Tibial artery (tissue), 4 donors: ENCODE results near the gene F12.

Experiments
- DNase-seq, 2 donors: peaks; one replicate each; pipeline ENCODE4 v3.0.0-alpha.2; 2019
- H3K27ac ChIP-seq, 2 donors: fragments of 200-600 bp; sonication (generic) in 1 of 2; 1 replicate in 1 of 2; 2 replicates in 1 of 2; pipeline ENCODE4 v1.5.1; 2018 to 2019; ENCODE audit warnings: mild to moderate bottlenecking in 1 of 2
- H3K27me3 ChIP-seq, 2 donors: fragments of 200-600 bp; sonication (generic) in 1 of 2; one replicate each; pipeline versions ENCODE4 v1.5.1 to v1.6.0; 2016 to 2019
- H3K36me3 ChIP-seq, 3 donors: fragments of 200-600 bp; sonication (generic) in 2 of 3; one replicate each; pipeline ENCODE4 v1.5.1; 2016 to 2019; ENCODE audit warnings: mild to moderate bottlenecking in 2 of 3
- H3K4me1 ChIP-seq, 4 donors: fragments of 200-600 bp; sonication (generic) in 2 of 4; 1 replicate in 3 of 4; 2 replicates in 1 of 4; pipeline ENCODE4 v1.5.1; 2016 to 2019
- H3K4me3 ChIP-seq, 2 donors: fragments of 200-600 bp; sonication (generic) in 1 of 2; 1 replicate in 1 of 2; 2 replicates in 1 of 2; pipeline ENCODE4 v1.5.1; 2018 to 2019; ENCODE audit warnings: mild to moderate bottlenecking in 2 of 2
- H3K9me3 ChIP-seq, 3 donors: fragments of 200-600 bp; sonication (generic) in 1 of 3; one replicate each; pipeline ENCODE4 v1.5.1; 2016 to 2019
- intact Hi-C: fragments of 100-400 bp; cut with DNase I; formaldehyde crosslinking; loops from one replicate; pipeline ENCODE4 v1.15.0; 2023; ENCODE audit warnings: low total_unique reads
- TF ChIP-seq, protein P1 (sequence below), 2 experiments: fragments of 200-600 bp in 1 of 2; fragments of 450-650 bp in 1 of 2; IDR thresholded peaks; one replicate each; pipeline ENCODE4 v1.5.1; 2017 to 2019; ENCODE audit warnings: antibody characterized with exemption in 2 of 2, mild to moderate bottlenecking in 1 of 2, moderate library complexity in 1 of 2

The F12 gene

DNA sequence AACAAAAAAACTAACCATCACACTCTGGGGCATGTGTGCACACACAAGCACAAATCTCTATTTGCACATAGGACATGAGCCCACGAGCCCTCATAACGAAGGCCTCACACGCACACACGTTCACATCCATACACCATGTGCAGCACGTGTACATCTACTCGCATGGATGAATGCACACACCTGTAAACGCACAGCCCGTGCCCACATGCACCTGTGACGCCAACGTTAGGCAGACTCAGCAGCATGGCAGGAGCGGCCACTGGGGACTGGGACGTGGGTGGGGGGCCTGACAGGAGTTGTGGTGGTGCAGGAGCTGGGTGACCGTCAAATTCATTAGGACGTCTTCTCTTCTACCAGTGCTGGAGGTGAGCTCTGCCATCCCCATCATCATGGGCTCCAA is 22.0 kb downstream of the F12 start:
- Histone ChIP-seq H3K27ac (no peak overlapping the region), H3K4me3 (no peak overlapping the region), H3K4me1 (peaks cover 0 to 6% (median 0%) of the 10 kb centered on the region in 4 donors), H3K9me3 (no peaks in the 10 kb centered on the region), H3K27me3 (peaks cover 0 to 66% of the 10 kb centered on the region in 2 donors), H3K36me3 (no peaks in the 10 kb centered on the region)
- no peak for DNase-seq
- intact Hi-C loops: no loop called here
- TF ChIP-seq, protein P1, sequence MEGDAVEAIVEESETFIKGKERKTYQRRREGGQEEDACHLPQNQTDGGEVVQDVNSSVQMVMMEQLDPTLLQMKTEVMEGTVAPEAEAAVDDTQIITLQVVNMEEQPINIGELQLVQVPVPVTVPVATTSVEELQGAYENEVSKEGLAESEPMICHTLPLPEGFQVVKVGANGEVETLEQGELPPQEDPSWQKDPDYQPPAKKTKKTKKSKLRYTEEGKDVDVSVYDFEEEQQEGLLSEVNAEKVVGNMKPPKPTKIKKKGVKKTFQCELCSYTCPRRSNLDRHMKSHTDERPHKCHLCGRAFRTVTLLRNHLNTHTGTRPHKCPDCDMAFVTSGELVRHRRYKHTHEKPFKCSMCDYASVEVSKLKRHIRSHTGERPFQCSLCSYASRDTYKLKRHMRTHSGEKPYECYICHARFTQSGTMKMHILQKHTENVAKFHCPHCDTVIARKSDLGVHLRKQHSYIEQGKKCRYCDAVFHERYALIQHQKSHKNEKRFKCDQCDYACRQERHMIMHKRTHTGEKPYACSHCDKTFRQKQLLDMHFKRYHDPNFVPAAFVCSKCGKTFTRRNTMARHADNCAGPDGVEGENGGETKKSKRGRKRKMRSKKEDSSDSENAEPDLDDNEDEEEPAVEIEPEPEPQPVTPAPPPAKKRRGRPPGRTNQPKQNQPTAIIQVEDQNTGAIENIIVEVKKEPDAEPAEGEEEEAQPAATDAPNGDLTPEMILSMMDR (IDR thresholded peaks at IDR 0.05): no peak

DNA sequence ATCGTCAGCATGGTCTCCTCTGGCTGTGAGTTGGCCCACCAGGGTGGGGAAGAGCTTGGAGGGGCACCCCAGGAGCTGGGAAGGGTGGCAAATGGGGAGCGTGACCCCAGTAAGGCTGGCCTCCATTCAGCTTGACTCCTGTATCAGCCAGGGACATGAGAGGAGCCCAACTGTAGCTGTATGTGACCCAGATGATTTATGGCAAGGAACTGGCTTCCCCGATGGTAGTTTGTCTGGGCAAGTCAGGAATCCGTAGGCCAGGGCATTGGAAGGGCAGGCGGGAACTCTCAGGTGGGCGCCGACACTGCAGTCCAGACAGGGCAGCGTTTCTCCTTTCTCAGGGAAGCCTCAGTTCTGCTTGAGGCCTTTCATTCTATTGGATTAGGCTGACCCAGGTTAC is 22.8 kb downstream of the F12 start:
- no peak overlapping the region for H3K4me3 ChIP-seq
- H3K36me3 ChIP-seq: no peaks in the 10 kb centered on the region
- peaks cover 0 to 69% of the 10 kb centered on the region in 2 donors for H3K27me3 ChIP-seq
- TF ChIP-seq, protein P1 (IDR thresholded peaks at IDR 0.05): no peak
- no peaks in the 10 kb centered on the region for H3K9me3 ChIP-seq
- no peak overlapping the region for H3K27ac ChIP-seq
- H3K4me1 ChIP-seq: peaks cover 0 to 6% (median 0%) of the 10 kb centered on the region in 4 donors
- intact Hi-C loops: no loop called here
- no peak for DNase-seq

DNA sequence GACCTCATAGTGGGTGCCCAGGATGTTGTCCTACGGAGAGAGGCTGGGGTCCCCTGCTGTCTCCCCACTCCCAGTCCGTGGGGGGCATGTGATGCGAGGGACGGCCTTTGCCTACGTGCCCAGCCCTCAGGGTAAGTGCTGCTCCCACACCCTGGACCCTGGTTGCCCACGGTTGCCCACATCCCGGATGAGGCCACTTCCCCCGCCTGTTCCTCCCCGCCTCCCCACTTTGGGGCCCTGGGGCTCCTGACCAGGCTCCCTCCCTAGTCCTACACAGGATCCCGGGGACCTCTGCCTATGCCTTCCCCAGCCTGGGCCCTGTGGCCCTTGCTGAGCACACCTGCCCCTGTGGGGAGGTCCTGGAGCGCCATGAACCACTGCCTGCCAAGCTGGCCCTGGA is 23.6 kb downstream of the F12 start:
- no peak for DNase-seq
- Histone ChIP-seq H3K36me3 (no peaks in the 10 kb centered on the region), H3K4me1 (peaks cover 0 to 6% (median 0%) of the 10 kb centered on the region in 4 donors), H3K4me3 (no peak overlapping the region), H3K27ac (no peak overlapping the region), H3K27me3 (peaks cover 0 to 77% of the 10 kb centered on the region in 2 donors), H3K9me3 (no peaks in the 10 kb centered on the region)
- intact Hi-C loops: no loop called here
- TF ChIP-seq, protein P1 (IDR thresholded peaks at IDR 0.05): no peak

DNA sequence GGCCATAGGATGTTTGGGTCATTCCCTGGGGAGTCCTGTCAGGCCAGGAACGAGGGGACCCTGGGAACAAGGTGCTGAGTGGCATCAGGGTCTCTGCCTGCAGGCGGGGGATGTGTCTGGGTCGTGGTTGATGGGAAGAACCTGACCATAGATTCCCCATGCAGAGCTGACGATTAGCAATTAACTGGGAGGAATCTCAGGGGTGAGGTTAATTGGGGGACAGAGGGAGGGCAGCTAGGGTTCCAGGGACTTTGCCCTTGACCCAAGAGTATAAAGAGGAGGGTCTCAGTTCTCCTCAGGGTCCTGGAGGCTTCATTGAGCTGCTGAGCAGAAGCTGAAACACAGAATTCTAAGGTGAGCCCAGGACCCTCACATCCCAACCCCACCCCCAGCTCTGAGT is 25.2 kb downstream of the F12 start, which contains the start of gene SLC34A1:
Gene SLC34A1, plus strand, starts transcription at position 301 of the 400 bp plus-strand sequence. CDS start 1,308 bp downstream, outside the sequence.
- no peak within 1 kb of the TSS for H3K4me3 ChIP-seq
- no peak for DNase-seq
- H3K9me3 ChIP-seq: no peaks in the 10 kb centered on the region
- peaks cover 0 to 71% of the 10 kb centered on the region in 2 donors for H3K27me3 ChIP-seq
- TF ChIP-seq, protein P1 (IDR thresholded peaks at IDR 0.05): no peak
- H3K36me3 ChIP-seq: no peaks in the 10 kb centered on the region
- H3K4me1 ChIP-seq: peaks cover 0 to 1% (median 0%) of the 10 kb centered on the region in 4 donors
- intact Hi-C loops: no loop called here
- H3K27ac ChIP-seq: no peak within 1 kb of the TSS

DNA sequence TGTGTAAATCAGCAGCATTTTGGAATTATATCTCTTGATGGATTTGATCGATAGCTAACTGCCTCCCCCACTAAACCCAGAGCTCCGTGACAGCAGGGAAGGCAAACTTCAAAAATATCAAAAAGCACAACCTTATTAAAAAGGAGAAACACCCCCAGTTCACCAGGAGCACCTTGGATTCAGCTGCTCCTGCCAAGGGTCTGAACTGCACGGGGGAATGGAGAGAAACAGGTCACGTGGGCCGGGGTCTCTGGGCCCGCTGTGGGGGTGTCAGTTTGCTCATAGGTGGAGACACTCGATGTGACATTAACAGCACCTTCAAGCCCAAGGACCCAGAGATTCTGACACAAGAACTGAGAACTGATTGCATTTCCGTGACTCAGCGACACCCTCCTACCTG is 26.2 kb downstream of the F12 start:
- Histone ChIP-seq H3K4me3 (no peak overlapping the region), H3K27ac (no peak overlapping the region), H3K36me3 (no peaks in the 10 kb centered on the region), H3K4me1 (no peaks in the 10 kb centered on the region), H3K9me3 (no peaks in the 10 kb centered on the region), H3K27me3 (peaks cover 0 to 61% of the 10 kb centered on the region in 2 donors)
- no peak for DNase-seq
- TF ChIP-seq, protein P1 (IDR thresholded peaks at IDR 0.05): no peak
- intact Hi-C loops: no loop called here
